GM21367 (cell line): ENCODE data around the gene APOC1.

Source experiments
- ATAC-seq: cut with Tn5 transposase; IDR thresholded peaks from one replicate; pipeline ENCODE4 v1.9.1; 2021; ENCODE audit not compliant: unreplicated experiment

The APOC1 gene

DNA sequence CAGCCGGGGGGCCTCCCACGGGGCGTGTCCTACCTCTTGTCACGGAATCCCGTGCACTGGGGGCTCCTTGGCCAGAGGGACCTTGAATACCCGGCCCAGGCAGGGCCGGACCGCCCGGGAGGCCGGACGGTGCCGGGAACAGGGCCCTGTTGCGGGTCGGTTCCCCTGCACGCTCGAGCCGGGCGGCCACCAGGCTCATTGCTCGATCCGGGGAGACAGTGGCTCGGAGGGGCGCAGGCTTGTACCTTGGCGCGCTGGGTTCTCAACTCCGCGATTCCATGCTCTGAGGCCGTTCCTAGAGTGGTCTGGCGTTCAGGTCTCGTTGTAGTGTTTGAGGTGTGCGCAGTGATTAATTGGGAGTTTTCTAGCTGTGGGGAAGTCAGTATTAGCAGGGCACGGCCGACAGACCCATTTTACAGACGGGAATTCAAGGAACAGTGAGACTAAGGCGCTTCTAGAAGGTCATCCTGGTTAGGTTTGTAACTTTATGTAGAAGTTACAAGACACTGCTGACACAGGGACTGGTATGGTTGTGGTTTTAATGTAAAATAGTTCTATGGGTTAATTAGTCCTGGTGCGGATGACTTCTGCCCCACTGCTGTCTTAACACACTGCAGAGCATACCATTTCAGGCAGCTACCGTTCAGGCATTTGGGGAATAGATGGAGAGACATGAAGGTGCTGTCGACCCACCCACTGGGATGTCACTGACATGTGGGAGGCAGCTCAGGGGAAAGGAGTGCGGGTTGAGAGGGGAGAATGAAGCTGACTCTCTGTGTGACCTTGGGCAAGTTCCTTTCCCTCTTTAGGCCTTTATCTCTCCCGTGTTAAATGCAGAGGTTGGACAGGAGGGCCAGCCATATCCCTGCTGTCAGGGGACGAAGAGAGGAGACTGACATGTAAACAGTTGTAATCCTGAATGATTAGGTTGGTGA, 41.4 kb downstream of the APOC1 start:
- ATAC-seq: no peak

DNA sequence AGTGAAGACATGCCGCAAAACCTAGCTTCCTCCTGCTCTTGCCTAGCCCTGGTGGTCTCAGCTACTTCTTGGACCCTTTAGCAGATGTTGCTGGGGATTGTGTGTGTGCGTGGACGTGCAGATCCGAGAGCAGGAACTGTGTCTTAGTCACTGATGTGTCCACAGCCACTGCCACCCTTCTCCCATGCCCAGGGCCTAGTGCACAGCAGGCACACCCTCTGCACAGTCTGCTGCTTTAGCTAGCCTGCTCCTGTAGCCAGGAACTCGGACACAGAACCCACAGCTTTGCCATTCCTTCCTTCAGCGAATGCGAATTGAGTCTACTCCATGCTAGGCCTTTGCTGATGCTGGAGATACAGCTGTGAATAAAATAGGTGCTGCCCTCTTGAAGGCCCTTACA, 43.1 kb downstream of the APOC1 start:
- ATAC-seq: no peak

DNA sequence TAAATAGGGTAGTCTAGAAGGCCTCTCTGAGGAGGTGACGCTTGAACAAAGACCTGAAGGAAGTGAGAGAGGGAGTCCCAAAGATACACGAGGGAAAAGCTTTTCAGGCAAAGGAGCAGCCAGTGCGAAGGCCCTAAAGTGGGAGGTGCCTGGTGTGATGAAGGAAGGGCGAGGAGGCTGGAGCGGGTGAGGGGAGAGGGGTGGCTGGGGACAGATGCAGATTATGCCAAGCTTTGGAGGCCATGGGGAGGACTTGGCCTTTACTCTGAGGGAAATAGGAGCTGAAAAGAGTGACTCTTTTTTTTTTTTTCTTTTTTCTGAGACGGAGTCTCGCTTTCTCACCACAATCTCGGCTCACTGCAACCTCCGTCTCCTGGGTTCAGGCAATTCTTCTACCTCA, 43.7 kb downstream of the APOC1 start:
- ATAC-seq: no peak

DNA sequence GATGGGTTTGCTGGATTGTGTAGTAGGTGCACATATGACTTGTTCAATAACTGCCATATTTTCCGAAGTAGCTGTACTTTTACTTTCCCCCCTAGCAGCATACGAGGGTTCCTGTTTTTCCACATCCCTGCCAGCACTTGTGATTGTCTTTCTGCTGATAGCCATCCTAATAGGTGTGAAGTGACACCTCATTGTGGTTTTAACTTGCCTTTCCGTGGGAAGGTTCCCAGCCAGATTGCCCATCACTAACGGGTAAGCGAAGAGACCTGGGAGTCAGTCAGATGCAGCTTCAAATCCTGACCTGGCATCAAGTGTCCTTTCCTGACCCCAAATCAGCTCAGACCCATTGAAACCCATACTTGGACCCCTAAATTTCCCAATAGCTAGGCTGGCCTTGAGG, 45.3 kb downstream of the APOC1 start:
- no peak for ATAC-seq

DNA sequence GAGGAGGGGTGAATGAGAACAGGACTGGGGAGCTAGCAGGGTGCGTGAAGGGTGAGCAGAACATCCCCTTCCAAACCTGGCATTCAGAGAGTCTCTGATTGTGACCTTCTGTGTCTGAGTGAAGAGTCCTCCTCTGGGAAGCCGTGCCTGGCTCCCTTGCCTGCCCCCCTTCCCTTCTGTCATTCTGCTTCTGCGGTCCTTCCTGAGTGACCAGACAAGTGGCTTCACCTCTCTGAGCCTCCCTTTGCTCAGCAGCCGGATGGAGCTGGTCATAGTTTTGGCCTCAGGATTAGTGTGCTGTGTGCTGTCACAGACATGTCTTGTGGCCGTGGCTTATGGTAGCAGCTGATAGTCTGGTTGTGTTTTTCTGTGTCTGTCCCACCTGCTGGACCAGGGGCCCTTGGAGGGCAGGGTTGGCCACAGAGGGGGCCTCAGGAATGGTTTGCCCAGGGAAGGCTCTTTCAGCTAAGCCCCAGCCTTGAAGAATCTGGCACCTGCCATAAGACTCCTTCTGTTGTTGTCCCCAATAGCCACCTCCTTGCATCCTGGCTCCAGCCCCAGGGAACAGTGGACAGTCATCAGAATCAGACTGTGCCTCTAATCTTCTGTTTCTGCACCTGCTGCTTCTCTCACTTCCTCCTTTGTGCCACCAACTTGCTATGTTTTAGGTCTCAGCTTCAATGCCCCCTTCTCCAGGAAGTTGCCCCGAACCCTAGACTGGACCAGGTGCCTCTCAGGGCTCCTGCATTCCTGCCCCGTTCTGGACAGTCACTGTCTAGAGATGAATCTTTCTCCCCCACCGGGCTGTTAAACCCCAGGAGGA, 46.7 kb downstream of the APOC1 start:
- ATAC-seq: no peak

DNA sequence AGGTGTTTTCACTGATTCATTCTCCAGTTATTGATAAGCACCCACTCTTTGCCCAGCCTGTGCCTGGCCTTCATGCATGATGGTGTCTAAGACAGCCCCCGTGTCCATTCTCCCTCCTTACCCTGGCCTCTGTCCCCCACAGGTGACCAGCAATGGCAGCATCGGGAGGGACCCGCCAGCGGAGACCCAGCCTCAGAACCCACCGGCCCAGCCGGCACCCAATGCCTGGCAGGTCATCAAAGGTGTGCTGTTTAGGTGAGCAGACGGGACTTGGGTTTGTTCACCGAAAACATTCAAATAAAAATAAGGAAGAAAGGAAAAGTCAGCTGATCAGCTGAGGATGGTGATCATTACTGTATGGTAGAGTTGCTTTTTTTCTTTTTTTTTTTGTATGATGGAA, 47.4 kb downstream of the APOC1 start:
- no peak for ATAC-seq

DNA sequence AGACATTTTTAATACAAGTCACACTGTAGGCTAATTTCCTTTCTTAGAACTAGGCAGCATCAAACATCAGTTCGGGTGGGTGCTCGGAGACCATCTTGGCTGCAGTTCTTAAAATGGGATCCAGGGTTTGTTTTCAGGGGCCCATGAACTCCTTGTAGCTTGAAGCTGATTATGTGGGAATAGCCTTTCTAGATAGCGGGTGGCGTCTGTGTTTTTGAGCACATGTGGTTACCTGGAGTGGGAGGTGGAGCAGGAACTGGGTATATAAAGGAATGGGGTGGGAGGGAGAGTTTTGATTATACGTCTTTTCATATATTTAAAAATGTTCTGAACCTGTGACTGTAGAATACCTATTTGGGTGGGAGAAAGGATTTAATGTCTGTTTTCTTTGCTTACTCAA, 53.7 kb downstream of the APOC1 start:
- no peak for ATAC-seq

DNA sequence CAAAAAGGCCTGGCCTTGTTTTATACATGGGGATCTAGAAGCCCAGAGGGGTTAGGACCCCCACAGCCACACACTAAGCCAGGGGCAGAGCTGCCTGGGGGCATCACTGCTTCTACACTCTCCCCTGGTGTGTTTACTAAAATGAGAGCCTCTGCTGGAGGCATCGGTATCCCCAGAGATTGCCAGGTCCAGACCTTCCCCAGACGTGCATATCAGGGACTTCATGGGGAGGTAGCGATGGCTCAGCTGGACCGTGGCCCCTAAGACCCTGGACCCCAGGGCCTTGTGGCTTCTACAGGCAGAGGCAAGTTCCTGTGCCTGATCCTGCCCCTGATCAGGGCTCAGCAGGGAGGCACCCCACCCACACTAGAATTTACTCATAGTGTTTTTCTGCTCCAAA, 54.3 kb downstream of the APOC1 start:
- ATAC-seq: no peak
